D341Med (cell line): ENCODE measurements around the gene STRN4.

Experiments
- DNase-seq: peaks from one replicate; pipeline ENCODE4 v3.0.0; 2012; ENCODE audit warnings: low spot score

The STRN4 gene

DNA sequence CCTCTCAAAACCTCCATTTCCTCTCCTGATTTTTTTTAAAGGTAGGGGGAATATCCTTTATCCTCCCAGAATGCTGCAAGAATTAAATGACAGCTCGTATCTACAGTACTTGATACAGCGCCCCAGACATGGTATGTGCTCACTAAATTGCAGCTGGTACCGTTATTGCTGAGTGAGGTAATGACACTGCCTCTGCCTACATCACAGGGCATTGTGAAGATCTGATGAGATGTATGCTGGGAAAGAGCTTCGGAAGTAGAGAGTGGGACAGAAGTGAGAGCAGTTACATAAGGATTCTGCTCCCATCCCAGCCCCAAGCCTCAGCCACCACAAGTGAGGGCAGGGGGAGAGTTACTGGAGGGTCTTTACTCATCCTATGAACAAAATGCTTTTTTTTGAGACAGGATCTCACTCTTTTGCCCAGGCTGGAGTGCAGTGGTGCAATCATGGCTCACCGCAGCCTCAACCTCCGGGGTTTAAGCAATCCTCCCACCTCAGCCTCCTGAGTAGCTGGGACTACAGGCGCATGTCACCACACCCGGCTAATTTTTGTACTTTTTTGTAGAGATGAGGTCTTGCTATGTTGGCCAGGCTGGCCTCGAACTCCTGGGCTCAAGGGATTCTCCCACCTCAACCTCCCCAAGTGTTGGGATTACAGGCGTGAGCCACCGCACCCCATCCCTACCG is 2.1 kb downstream of the STRN4 start:
- no peak for DNase-seq

DNA sequence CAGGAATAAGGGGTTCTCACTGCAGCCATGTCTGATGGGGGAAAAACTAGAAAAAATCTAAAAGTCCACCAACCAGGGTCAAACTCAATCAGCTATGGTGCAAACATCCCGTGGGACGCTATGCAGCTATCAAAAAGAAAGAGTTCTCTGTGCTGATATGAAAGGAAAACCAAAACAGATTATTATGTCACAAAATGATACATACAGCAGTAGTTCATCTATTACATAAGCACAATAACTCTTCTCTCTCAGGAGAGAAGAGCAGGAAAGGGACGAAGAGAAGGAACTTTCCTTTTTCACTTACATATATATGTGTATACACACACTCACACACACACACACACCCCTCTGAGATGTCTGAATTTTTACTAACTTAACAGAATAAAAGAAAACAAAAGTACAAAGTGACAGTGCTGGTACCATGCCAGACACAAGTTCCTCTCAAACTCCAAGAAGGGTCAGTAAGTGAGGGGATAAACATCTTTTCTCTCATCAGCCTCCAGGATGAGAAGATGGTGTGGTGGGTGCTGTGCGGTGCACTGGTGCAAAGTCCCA is 3.2 kb downstream of the STRN4 start:
- DNase-seq, result no peak

DNA sequence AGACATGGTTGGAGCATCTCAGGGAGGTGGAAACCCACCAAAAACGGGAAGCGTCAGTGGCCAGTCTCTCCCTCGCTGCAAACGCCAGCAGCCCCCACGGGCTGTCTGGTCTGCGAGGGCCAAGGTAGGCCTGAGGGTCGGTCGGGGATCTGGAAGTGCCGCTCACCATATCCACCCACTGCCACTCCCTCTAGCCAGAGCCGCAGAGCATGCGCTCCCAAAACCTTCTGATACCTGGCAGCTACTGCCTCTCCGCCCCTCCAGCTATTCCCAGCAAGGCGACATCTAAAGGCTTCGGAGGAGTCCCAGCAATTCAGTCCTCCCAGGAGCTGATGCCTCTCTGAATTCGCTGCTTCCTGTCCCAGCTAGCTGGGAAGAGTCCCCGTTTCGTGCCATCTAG is 4.8 kb downstream of the STRN4 start:
- DNase-seq, result no peak

GRCh38 chr19:46739290-46739771 is 6.9 kb downstream of the STRN4 start:
- no peak for DNase-seq

DNA sequence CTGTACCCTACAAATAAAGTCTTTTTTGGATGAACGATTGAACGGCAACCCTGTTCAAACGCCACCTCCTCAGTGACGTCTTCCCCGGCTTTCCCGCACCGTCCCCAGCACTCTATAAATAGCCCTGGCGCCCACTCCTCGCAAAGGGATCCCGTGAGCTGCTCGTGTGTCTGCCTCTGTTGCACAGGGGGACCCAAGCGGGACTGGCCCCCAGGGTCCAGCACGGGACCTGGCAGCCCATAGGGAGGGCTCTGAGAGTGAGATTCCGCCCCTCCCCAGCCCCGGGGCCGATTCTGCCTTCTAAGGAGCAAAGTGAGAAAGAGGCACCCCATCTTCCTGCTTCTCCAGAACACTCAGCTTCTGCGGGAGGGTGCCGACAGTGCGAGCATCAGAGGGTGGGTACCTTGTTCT is 8.5 kb downstream of the STRN4 start:
- DNase-seq, result no peak

DNA sequence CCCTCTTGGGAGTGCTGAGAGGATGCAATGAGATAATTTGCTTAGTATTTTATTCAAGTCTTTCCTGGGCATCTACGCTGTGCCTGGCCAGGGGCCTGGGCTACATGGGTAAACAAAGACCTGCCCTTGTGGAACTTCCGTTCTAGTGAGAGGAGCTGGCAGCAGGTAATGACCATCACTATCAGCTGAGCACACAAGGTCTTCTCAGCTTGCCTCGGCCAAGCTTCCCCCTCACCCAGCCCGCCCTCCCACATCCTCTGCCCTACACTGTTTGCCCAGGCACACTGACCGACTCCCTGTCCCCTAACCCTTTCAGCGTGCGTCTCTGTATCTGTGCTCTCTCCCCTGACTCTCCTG is 9.0 kb downstream of the STRN4 start:
- DNase-seq, result no peak

DNA sequence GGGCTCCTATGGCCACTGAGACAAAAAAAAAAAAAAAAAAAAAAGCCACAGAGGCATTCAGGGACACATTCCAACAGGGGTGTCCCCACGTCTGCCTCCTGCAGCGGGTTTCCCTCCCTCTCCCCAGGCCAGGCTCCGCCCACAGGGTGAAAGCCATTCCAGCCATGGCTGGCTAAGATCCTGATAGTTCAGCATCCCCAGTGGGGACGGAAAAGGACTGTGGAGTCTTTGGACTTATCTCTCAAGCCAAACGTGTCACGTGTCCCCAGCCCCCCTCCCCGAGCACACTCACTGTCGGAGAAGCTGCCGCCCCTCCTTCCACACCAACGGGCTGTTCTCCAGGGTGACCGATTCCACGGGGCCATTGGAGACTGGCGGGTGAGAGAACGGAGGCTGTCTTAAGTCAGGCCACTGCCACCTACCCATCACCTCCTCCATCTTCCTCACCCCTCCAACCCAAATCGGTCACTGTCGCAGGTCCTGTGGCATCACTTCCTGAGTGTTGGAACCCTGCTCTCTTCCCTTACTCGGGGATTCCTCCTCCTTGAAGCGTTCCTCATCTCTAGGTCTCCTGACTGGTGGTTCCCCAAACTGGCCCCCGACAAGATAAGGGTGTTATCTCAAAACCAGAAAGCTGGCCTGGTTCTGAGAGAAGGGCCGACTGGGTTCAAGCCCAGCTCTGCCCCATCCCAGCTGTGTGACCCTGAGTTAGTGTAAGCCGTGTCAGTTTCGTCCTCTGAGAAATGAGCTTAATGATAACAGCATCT is 9.5 kb downstream of the STRN4 start:
- no peak for DNase-seq

DNA sequence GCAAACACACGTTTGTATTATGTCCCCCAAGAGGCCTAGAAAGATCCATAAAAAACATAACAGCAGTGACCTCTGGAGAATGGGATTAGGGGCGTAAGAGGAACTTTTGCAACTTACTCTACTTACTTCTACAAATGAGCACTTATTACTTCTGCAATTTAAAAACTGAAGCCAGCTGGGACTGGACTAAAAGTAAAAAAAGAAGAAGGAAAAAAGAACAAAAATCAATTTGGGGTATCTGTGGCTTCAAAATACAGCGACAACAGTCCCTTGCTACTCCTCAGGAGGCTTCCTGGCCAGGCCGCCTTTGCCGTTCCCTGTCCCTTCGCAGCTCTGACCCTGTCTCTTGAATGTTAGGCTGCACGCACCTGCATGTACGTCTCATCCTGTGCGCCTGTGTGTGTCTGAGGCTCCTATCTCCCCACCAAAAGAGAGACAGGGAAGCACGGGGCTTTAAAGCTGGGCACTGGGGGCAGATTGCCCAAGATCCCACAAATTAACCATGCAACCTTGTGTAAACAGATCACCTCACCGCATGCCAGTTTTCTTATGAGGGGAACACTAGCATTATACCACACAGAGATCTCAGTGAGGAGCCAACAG is 12.5 kb downstream of the STRN4 start:
- no peak for DNase-seq

DNA sequence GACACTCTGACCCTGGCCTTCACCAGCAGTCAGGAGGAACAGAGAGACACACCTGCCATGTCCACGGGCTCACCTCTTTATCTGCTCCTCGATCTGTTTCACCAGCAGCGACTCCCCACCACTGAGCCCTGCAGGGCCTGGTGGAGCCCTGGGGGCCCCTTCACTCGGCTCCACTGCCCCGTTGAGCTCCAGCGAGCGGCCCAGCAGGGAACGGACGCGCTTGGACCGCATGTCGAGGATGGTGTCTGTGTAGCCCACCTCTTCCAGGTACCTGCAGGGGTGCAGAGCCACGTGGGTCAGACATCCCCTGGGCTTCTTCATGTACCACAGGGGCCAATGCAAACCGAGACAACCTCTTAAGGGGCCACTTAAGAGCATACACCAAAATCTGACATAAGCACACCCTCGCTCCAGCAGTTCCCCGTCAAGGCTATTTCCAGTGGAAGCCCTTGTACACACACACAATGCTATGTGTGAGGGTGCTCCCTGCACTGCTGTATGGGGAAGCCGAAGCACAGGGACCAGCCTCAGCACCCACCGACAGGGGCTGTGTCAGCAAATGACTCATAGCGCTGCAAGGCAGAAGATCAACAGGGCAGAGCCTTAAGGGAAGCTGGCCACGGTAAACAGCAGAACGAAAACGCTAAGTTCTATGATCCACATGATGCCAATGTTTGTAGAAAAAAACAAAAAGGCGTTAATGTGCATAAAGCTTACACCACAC is 13.1 kb downstream of the STRN4 start:
- no peak for DNase-seq

DNA sequence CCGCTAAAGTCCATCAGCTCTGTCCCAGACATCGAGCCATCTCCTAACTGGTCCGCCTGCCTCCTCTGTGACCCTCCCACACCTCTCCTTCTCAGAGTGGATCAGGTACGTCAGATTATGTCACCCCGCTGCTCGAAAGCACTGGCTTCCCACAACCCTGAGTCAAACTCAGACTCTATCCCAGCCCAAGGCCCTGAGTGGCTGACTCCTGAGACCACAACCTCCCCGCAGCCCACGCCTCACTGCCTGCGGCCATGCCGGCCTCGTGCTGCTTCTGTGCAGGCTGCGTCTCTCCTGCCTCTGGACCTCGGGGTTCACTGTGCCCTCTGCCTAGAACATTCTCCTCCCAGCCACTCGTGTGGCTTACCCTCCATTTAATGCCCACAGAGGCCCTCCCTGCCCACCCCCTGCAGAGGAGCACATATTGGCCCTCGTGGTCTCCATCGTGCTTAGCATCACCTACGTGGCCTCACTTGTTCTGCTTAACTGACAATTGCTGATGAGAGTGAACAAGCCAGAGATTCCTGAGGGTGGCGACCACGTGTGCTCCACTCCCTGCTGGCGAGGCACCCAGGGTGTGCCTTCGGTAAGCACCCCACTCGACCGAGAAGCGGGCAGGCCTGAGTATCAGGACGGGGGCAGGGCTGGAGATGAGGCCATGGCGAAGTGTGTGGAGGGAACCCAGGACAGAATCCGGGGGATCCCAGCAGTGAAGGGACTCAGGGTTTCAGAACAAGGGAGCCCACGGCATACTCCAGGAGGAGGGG is 13.9 kb downstream of the STRN4 start:
- DNase-seq, result no peak

GRCh38 chr19:46731584-46731983 is 14.7 kb downstream of the STRN4 start:
- DNase-seq, result no peak

DNA sequence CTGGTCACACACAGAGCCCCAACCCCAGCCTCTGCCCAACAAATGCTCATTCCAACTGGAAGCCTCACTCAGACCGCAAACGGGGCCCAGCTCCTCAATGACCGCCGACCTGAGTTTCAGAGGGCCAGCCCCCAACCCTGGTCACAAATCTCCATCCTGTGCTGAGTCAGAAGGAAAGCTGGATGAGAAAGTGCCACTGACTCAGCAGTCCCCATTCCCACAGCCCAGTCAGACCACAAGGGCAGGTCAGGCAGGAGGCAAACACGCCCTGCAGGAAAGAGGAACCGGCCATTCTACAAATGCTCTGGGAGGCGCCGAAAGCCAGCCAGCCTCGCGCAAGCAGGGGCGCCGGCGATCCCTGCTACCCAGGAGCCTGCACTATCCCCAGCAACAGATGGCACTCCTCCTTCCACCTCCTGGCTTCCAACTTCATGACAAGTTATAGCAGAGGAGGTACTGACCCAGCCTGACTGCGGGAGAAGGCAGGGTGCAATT is 15.2 kb downstream of the STRN4 start:
- no peak for DNase-seq

DNA sequence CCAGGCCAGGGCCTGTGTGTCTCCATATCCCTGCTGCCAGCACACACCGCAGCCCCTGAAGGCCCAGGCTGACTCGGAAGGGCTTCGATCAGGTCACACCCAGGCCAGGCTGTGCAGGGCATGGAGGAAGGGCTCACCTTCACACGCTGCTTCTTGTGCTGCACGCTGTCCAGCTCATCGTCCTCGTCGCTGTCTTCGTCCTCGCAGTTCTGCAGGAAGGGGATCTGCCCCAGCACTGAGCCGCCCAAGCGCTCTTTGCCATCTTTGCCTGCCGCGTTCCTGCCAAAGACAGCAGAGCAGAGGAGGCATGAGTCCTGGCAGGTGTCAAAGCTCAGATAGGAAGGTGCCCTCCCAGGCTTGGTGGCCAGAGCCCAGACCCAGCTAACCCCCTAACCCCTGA is 15.7 kb downstream of the STRN4 start:
- no peak for DNase-seq

DNA sequence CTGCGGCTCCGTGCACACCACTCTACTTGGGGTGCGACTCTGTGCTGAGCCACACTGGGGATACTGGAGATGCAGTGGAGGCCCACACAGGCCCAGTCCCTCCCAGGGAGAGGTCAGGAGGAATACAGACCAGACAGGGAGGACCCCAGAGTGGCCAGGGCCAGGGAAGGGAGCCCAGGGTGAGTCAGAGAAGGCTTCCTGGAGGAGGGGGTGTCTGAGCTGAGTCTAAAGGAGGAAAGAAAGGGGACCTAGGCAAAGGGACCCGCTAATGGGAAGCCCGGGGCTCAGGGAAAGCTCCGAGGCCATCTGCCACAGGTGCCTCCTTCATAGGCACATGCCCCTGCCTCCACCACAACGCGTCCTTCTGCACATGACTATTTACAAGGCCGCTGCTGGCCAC is 16.1 kb downstream of the STRN4 start:
- DNase-seq, result no peak

DNA sequence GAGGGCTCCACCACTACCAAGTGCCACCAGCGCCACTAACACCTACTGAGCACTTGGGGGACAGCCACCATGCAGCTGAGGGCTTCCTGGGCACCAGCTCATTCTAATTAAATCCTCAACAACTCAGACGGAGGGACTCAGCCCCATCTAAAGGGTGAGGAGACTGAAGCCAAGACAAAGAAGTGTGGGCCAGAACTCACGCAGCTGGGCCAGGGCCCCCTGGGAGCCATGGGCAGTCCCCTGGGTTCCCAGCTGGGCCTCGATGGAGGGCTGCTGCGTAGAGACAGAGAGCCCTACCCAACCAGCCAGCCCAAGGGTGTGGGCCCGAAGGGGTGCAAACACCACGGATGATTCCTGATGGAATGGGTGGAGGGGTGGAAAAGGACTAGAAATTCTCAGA is 16.6 kb downstream of the STRN4 start:
- no peak for DNase-seq

- DNase-seq, result peak; percentile 92
These were observed 17.4 kb downstream of the STRN4 start for GRCh38 chr19:46728693-46729339.

DNA sequence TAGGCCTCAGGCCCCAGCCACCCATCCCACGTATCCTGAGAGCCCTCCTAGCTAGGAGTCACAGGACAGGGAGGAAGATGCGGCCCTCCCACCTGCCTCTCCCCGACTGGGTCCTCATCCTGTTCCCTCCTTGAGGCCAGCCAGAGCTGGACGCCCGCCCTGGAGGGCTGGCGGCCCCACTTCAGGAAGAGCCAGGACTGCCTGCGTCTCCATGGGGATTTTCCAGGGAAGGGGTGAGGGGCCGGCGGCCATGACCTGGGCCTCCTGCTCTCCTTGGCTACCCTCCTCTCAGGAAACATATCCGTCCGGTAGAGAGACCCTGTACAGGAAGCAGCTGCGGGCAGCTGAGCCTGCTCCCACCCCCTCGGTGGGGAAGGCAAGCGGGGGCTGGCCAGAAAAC is 18.0 kb downstream of the STRN4 start:
- DNase-seq, result no peak

GRCh38 chr19:46727757-46728156 is 18.5 kb downstream of the STRN4 start:
- no peak for DNase-seq

- no peak for DNase-seq
These were observed 19.2 kb downstream of the STRN4 start for GRCh38 chr19:46726971-46727501.

DNA sequence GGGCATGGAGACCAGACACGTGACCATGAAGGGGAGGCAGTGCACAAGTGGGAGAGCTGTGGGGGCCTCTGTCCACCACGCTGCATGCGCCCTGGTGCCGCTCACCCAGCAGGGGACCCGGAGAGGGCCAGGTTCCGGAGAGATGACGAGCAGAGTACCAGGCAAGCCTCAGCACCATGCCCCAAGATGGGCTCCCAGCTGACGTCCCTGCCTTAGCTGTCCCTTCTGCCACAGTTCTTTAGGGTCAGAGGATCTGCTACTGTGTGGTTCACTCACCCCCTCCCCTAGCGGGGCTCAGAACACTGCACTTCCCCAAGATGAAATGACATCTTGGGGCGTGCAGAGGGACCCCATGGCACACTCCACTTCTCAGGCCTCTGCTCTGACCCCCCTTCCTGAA is 19.7 kb downstream of the STRN4 start:
- DNase-seq, result no peak
